HFFc6 (cell line): ENCODE measurements around the gene UCKL1. TPM values are rescaled to one million over a fixed set of nuclear protein-coding genes. Genes with fewer than 3 reads are reported as not detected.

Experiments
- DNase-seq: peaks from one replicate; pipeline ENCODE4 v3.0.0-alpha.2; 2018
- H3K27ac Mint-ChIP-seq: 2 replicates; pipeline ENCODE4 v1.8.0; 2020; ENCODE audit warnings: mild to moderate bottlenecking, mixed read lengths
- H3K27me3 Mint-ChIP-seq: 2 replicates; pipeline ENCODE4 v1.8.0; 2021; ENCODE audit warnings: mild to moderate bottlenecking, moderate library complexity, mixed read lengths; ENCODE audit not compliant: insufficient read depth
- H3K36me3 Mint-ChIP-seq: 2 replicates; pipeline ENCODE4 v1.8.0; 2021; ENCODE audit warnings: low read depth, mixed read lengths
- H3K4me1 Mint-ChIP-seq: 2 replicates; pipeline ENCODE4 v1.8.0; 2020; ENCODE audit warnings: low read depth, mixed read lengths
- H3K4me3 Mint-ChIP-seq: 2 replicates; pipeline ENCODE4 v1.8.0; 2020; ENCODE audit warnings: mild to moderate bottlenecking, moderate library complexity, mixed read lengths
- H3K9me3 Mint-ChIP-seq: 2 replicates; pipeline ENCODE4 v1.8.0; 2020; ENCODE audit warnings: mild to moderate bottlenecking, mixed read lengths
- CTCF ChIP-seq: fragments of 200-600 bp; sonication (generic); IDR thresholded peaks from 2 replicates; pipeline ENCODE4 v1.5.0; 2021; ENCODE audit warnings: antibody characterized with exemption, mild to moderate bottlenecking
- total RNA-seq, 6 experiments: library from RNA; stranded (reverse); fragmentation: NEBNext Ultra II Directional; extraction: Animal tissue kit (Norgen Biotek cat#: 25700); gene quantifications; 2 replicates in 1 of 6; 3 replicates in 5 of 6; pipeline ENCODE4 v1.2.3, GENCODE V29; 2021

Gene UCKL1
- total RNA-seq, 6 experiments from 2014 or later = 17.2 to 21.7 (median 19.4) TPM

GRCh38 chr20:63935447-63935846, 20.8 kb downstream of the UCKL1 start:
- TF ChIP-seq CTCF = no peak
- Mint-ChIP-seq H3K9me3 (no peaks in the 10 kb centered on the region), H3K27me3 (peaks cover 2% of the 10 kb centered on the region), H3K27ac (no peak overlapping the region), H3K36me3 (peaks cover 40% of the 10 kb centered on the region), H3K4me1 (no peaks in the 10 kb centered on the region), H3K4me3 (no peak overlapping the region)
- no peak for DNase-seq

DNA sequence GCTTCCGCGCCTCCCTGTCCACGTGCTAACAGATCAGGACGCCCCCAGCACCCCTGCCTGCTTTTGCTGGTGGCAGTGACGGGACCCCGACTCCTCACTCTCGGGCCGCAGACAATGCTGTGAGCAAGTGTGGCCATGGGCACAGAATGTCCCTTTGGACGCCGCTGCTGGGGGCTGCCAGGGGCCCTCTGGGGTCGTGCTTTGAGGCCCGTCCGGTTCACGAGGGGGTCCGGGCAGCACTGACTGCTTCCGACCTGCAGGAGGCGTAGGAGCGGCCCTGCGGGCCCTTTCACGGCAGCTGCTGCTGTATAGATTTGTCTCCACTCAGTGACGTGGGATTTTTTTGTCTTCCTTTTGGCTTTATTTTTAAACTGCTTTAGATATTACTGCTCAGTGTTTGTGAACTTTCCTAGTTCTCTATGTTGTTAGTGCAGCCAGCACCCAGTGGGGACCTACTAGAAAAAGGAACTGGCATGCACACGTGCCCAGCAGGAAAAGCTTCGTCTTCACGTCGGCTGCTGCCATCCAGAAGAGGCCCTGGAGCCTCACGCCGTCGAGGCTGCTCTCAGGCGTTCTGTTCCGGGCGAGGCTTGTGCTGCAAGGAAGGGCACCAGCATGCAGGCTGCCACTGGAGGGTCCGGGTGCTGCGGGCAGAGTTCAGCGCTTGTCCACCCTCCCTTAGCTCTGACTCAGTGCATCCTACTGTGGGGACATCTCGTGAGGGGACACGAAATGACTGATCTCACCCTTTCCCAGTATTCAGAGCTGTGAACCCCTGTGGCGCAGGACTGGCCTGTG, 21.7 kb downstream of the UCKL1 start:
- no peak overlapping the region; the same call in 1 of the 2 replicates for H3K27ac Mint-ChIP-seq

GRCh38 chr20:63933646-63934045, 22.6 kb downstream of the UCKL1 start:
- Mint-ChIP-seq H3K27ac (no peak overlapping the region), H3K36me3 (peaks cover 45% of the 10 kb centered on the region), H3K4me3 (no peak overlapping the region), H3K4me1 (no peaks in the 10 kb centered on the region), H3K9me3 (no peaks in the 10 kb centered on the region), H3K27me3 (peaks cover 2% of the 10 kb centered on the region)
- no peak for TF ChIP-seq CTCF
- no peak for DNase-seq

More for the DNA sequence above, 21.7 kb downstream of the UCKL1 start:
- Mint-ChIP-seq H3K4me3 (no peak overlapping the region), H3K36me3 (peaks cover 41% of the 10 kb centered on the region), H3K27me3 (peaks cover 2% of the 10 kb centered on the region), H3K9me3 (no peaks in the 10 kb centered on the region), H3K4me1 (no peaks in the 10 kb centered on the region)
- TF ChIP-seq CTCF = peak; percentile 57
- DNase-seq = no peak

DNA sequence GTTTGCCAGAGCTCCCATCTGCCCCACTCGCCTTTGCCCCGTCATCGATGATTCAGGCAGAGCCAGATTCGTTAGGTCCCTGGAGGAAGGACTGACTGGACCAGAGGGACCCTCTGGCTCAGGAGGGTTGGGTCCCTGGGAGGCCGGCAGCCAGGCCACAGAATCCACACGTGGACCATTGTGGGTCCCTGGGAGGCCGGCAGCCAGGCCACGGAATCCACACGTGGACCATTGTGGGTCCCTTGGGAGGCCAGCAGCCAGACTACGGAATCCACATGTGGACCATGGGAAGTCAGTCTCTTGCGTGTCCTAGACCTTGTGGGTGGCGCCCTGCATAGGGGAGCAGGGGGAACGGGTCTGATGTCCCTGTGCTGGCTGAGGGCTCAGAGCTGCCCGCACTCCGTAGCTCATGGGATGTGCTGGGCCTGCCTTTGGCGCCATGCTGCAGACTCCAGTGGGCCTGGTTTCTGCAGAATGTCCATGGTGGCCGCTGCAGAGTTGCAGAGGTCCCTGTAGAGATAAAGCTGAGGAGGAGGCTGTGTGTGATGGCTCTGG, 23.5 kb downstream of the UCKL1 start:
- H3K27ac Mint-ChIP-seq = no peak overlapping the region
- no peak overlapping the region for H3K4me3 Mint-ChIP-seq
- no peaks in the 10 kb centered on the region for H3K4me1 Mint-ChIP-seq
- H3K27me3 Mint-ChIP-seq = peaks cover 2% of the 10 kb centered on the region
- no peak for DNase-seq
- peaks cover 49% of the 10 kb centered on the region for H3K36me3 Mint-ChIP-seq
- no peaks in the 10 kb centered on the region for H3K9me3 Mint-ChIP-seq
- no peak for TF ChIP-seq CTCF

DNA sequence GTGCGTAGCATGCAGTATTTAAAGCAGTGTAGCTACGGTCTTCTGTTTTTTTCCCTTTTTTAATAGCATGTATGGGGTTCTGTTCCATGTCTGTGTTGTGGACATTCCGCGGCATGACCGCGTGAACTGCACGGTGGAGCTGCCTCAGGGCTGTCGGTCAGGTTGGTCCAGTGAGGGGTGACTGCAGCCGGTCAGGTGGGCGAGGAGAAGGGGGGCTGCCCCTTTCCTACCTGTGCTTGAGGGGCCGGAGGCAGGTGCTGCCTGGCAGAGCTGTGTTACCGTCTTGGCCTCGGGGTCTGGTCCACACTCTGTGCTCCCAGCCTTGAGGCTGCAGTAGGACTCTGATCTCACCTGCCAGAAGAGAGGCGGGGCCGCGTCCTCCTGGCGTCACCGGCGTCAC, 24.5 kb downstream of the UCKL1 start:
- no peak for DNase-seq
- no peak overlapping the region for H3K4me3 Mint-ChIP-seq
- no peak overlapping the region for H3K27ac Mint-ChIP-seq
- TF ChIP-seq CTCF = no peak
- H3K27me3 Mint-ChIP-seq = peaks cover 2% of the 10 kb centered on the region
- H3K4me1 Mint-ChIP-seq = no peaks in the 10 kb centered on the region; the same call in 1 of the 2 replicates
- H3K9me3 Mint-ChIP-seq = no peaks in the 10 kb centered on the region
- peaks cover 50% of the 10 kb centered on the region for H3K36me3 Mint-ChIP-seq
